ENCODE data around the gene EPHA10.

Gene EPHA10

GRCh38 chr1:37723390-37724078, 41.4 kb downstream of the EPHA10 start:
- Histone ChIP-seq H3K36me3 (ENCODE audit: control insufficient read depth in 2 of 2, insufficient read depth in 1 of 2, low read length in 2 of 2) (no peaks in the 10 kb centered on the region), H3K4me1 (ENCODE audit: control insufficient read depth, insufficient read depth, low read length) (no peaks in the 10 kb centered on the region), H3K4me3 (ENCODE audit: low read depth, low read length) (no peak overlapping the region), H3K9me3 (ENCODE audit: control insufficient read depth, insufficient read depth, low read depth, low read length) (no peaks in the 10 kb centered on the region), H3K27ac (ENCODE audit: extremely low read depth, low read depth, low read length) (no peak overlapping the region)
- ChIA-PET POLR2A (no interaction called here), CTCF (no interaction called here)
- TF ChIP-seq ZNF629 (tag by site-specific recombination; IDR thresholded peaks at IDR 0.05) (no peak), ZNF670 (tag by site-specific recombination; IDR thresholded peaks at IDR 0.05; ENCODE audit: low read depth) (no peak), HOXD13 (CRISPR knock-in tag; IDR thresholded peaks at IDR 0.05; ENCODE audit: borderline replicate concordance) (no peak), ZNF837 (tag by site-specific recombination; IDR thresholded peaks at IDR 0.05) (no peak), ZNF362 (tag by site-specific recombination; IDR thresholded peaks at IDR 0.05) (no peak), ZNF184 (tag by site-specific recombination; IDR thresholded peaks at IDR 0.05) (no peak), ZNF133 (tag by site-specific recombination; IDR thresholded peaks at IDR 0.05) (no peak), ZFHX2 (tag by site-specific recombination; conservative IDR thresholded peaks at IDR 0.05) (no peak), ZSCAN5A (tag by site-specific recombination; IDR thresholded peaks at IDR 0.05) (no peak), ZNF341 (tag by site-specific recombination; IDR thresholded peaks at IDR 0.05; ENCODE audit: low read depth) (no peak), ZNF488 (tag by site-specific recombination; IDR thresholded peaks at IDR 0.05) (no peak), ZFP3 (tag by site-specific recombination; IDR thresholded peaks at IDR 0.05; ENCODE audit: low read depth) (no peak), ZNF394 (tag by site-specific recombination; IDR thresholded peaks at IDR 0.05; ENCODE audit: borderline replicate concordance) (no peak)

GRCh38 chr1:37723072-37723389, 41.9 kb downstream of the EPHA10 start:
- no peaks in the 10 kb centered on the region for H3K36me3 ChIP-seq (ENCODE audit: control insufficient read depth in 2 of 2, insufficient read depth in 1 of 2, low read length in 2 of 2)
- CTCF ChIA-PET, result no interaction called here
- H3K9me3 ChIP-seq (ENCODE audit: control insufficient read depth, insufficient read depth, low read depth, low read length), result no peaks in the 10 kb centered on the region
- no peak for TF ChIP-seq OVOL3 (tag by site-specific recombination; IDR thresholded peaks at IDR 0.05)
- TF ChIP-seq ZNF112 (tag by site-specific recombination; IDR thresholded peaks at IDR 0.05), result no peak
- no peak for TF ChIP-seq ZNF423 (tag by site-specific recombination; IDR thresholded peaks at IDR 0.05)
- no peak for TF ChIP-seq HOXC10 (CRISPR knock-in tag; IDR thresholded peaks at IDR 0.05)
- TF ChIP-seq ZNF701 (tag by site-specific recombination; IDR thresholded peaks at IDR 0.05), result no peak
- no peak for TF ChIP-seq ZBTB1 (tag by site-specific recombination; IDR thresholded peaks at IDR 0.05)
- no peak for TF ChIP-seq ZNF37A (tag by site-specific recombination; IDR thresholded peaks at IDR 0.05)
- no peak for TF ChIP-seq ZFP41 (tag by site-specific recombination; IDR thresholded peaks at IDR 0.05; ENCODE audit: borderline replicate concordance)
- TF ChIP-seq KLF17 (tag by site-specific recombination; IDR thresholded peaks at IDR 0.05), result no peak
- no peak for TF ChIP-seq ZBTB11 (tag by site-specific recombination; conservative IDR thresholded peaks at IDR 0.05; ENCODE audit: low read depth)
- no peak for TF ChIP-seq MYNN (tag by site-specific recombination; IDR thresholded peaks at IDR 0.05; ENCODE audit: borderline replicate concordance)
- H3K4me3 ChIP-seq (ENCODE audit: low read depth, low read length), result no peak overlapping the region
- POLR2A ChIA-PET, result no interaction called here
- no peak overlapping the region for H3K27ac ChIP-seq (ENCODE audit: extremely low read depth, low read depth, low read length)
- no peaks in the 10 kb centered on the region for H3K4me1 ChIP-seq (ENCODE audit: control insufficient read depth, insufficient read depth, low read length)
